A549 treated with CpdA at 1 μM for 4 hours (cell line): Measurements from ENCODE around the gene IMPDH2. TPM values are rescaled to one million over a fixed set of nuclear protein-coding genes. Genes with fewer than 3 reads are reported as not detected.

Experiments
- total RNA-seq: library from RNA; stranded (reverse); fragments of 200-300 nt; extraction: Qiagen RNA extraction; gene quantifications from 5 replicates; pipeline ENCODE4 v1.2.3, GENCODE V29; 2022; ENCODE audit warnings: low read depth

IMPDH2 gene
- total RNA-seq: 154 to 174 TPM (median 168 TPM) in 5 replicates

DNA sequence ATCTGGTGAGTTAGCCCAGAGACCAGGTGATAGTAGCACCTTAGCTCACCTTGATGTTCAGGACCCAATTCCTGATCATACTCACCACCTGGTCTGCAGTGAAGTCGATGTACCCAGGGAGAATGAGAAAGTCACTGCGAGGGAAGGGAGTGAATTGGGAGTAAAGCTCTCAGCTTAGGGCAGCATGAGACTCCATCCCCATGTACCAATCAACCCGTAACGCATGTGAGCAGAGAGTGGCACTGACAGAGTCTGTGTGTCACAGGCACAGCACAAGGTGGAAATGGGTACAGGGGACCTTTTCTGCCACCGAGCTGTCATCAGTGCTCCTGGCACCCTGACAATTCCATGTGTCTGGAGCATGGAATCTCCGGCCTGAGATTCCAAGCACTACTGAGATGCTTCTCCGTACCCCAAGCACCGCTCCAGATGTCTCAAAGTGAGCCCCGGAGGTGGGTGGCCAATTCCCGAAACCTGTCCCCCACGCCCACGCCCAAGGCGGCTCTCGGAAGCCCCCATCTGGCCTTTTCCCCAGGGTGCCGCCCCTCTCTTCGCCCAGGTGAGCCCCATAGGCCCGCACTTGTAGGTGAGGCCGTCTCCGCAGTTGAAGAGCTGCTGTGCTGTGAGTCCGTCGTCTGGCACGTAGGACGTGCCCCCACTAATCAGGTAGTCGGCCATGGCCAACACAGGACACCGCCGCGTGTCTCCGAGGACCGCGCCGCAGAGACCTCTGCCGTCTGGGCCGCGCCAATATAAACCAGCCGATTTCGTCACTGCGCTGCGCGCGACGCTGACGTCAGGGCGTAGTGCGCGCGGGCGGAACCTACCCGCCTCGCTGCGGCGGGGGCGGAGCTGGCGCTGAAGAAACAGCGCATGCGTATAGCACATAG, at the start of gene IMPDH2:
Gene IMPDH2 (minus strand): TSS at position 726 of the 890 bp plus-strand sequence. CDS start 48 bp downstream, at position 678.

DNA sequence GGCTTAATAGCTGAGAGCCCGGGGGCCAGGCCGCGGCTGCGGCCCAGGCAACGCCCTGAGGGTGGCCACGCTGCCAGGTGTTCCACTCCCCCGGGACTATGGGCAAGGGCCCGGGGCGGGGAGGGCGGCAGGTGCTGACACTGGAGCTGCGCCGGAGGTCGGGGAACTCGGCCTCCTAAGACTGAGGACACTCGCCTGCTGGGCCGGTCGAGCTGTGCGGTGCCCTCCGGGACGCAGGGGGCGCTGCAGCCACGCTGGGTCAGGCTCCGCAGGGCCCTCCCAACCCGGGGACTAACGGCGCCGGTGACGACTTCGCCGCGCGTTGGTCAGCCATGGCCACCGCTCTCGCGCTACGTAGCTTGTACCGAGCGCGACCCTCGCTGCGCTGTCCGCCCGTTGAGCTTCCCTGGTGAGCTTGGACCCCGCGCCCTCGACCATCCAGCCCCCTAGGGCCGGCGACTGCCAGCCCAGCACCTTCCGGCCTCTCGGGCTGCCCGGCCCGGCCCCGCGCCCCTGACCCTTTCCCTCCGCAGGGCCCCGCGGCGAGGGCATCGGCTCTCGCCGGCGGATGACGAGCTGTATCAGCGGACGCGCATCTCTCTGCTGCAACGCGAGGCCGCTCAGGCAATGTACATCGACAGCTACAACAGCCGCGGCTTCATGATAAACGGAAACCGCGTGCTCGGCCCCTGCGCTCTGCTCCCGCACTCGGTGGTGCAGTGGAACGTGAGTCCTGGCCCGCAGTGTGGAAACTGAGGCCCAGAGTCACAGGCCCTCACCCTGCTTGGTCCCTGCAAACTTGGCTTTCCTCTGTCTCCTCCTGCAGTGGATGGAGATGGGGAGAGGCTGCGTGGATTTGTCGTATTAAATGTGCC, 7.1 kb downstream of the IMPDH2 start, which contains the start of gene NDUFAF3:
Gene NDUFAF3 (plus strand): TSS at position 309 of the 875 bp plus-strand sequence. CDS start 24 bp downstream, at position 333.

DNA sequence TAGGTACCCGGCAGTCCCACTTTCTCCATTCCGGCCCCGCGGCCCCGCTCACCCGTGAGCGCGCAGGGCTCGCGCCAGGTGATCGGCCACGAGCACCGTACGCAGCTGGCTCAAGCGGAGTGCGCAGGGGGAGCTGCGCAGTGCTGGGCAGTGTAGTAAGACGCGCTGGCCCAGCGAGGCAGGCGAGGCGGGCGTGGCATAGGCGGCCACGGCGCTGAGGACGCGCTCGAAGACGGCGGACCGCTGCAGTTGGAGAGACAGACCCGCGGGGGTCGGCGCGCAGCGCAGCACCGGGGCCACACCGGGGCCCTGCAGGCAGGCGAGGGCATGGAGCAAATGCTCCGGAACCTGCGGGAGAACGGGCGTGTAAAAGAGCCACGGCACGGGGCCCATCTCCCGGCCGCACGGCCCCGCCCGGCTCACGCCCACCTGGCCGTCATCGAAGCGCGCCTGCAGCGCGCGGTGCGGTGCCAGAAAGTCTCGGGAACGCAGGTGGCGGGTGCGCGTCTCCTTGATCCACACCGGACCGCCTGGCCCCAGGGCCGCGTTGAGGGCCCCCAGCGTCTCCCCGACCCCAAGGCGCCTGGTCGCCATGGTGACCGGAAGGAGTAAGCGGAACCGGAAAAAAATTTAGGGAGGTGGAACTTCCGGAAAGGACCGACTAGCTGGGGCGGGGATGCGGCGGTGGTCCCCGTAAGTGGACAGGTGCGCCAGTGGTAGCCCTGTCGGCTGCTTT, 11.1 kb downstream of the IMPDH2 start, which contains the start of gene DALRD3:
Gene DALRD3 (minus strand): TSS at position 610 of the 736 bp plus-strand sequence. CDS start 16 bp downstream, at position 594.

DNA sequence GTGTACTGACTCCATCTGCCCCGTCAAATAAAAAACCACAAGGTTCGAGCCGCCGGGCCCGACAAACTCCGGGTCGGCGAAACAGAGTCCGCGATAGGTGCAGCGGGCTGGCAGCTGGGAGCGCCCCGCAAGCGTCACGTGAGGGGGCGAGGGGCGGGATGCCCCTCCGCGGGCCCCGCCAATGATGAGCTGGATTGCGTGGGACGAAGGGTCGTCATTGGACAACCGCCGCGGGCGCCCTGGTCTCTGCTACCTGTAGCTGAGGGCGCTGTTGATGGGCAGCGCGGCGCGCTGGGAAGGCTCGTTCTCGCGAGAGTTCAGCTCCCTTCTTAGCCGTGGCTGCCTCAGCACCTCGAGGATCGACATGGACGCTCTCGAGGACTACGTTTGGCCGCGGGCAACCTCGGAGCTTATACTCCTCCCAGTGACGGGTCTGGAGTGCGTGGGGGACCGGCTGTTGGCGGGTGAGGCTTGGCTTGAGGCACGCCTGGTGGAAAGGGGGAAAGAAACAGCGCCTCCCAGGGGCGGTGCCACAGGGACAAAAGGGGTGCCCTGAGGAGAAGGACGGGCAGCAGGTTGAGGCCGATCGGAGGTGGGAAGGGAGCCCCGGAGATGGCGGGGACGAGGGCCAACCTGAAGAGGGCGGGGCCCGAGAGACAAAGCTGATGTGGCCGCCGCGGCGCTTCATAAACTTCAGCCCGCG, 22.0 kb downstream of the IMPDH2 start, which contains the start of gene WDR6:
Gene WDR6 (plus strand): TSS at position 324 of the 703 bp plus-strand sequence. CDS start 41 bp downstream, at position 365.

DNA sequence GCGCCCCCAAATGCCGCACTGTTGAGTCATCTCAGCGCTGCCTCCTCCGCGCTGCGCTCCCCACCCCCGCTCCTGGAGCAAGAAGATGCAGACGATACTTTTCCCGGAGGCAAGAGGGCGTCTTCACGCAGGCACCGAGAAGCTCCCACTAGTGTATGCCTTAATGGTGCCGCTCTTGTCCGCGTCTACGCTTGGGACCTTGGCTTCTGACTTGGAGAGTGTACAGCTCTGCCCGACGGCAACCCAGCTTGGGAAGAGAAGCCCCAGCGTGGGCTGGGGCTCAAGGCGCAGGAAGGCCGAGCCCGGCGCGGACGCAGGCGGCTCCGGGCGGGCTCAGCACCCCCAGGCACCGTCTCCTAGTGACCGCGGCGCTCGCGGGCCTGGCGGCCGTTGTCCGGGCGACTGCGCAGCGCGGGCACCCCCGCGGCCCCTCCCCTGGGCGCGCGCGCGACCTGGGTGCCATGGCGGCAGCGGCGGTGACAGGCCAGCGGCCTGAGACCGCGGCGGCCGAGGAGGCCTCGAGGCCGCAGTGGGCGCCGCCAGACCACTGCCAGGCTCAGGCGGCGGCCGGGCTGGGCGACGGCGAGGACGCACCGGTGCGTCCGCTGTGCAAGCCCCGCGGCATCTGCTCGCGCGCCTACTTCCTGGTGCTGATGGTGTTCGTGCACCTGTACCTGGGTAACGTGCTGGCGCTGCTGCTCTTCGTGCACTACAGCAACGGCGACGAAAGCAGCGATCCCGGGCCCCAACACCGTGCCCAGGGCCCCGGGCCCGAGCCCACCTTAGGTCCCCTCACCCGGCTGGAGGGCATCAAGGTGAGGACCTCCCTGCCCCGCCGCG, 39.2 kb downstream of the IMPDH2 start, which contains the start of gene P4HTM:
Gene P4HTM (plus strand): TSS at position 446 of the 840 bp plus-strand sequence. CDS start 16 bp downstream, at position 462.

Other genes with a start within 250 kb of the IMPDH2 start
- gene PRKAR2A, start 181.5 kb downstream of the IMPDH2 start, total RNA-seq: 15.5 to 19.3 TPM (median 17.9 TPM) in 5 replicates
- 9.9 to 11.8 TPM (median 10.8 TPM) in 5 replicates for gene SLC25A20, start 130.5 kb downstream of the IMPDH2 start, total RNA-seq
- gene ARIH2, start 110.6 kb downstream of the IMPDH2 start, total RNA-seq: 58.2 to 64.1 TPM (median 62.6 TPM) in 5 replicates
- gene P4HTM, start 39.2 kb downstream of the IMPDH2 start, total RNA-seq: 11.7 to 19.5 TPM (median 18.6 TPM) in 5 replicates
- gene WDR6, start 22.0 kb downstream of the IMPDH2 start, total RNA-seq: 68.1 to 80.6 TPM (median 71.0 TPM) in 5 replicates
- 16.7 to 25.0 TPM (median 24.7 TPM) in 5 replicates for gene DALRD3, start 10.8 kb downstream of the IMPDH2 start, total RNA-seq
- gene NDUFAF3, start 7.3 kb downstream of the IMPDH2 start, total RNA-seq: 50.1 to 90.6 TPM (median 82.5 TPM) in 5 replicates
- 37.3 to 42.6 TPM (median 38.8 TPM) in 5 replicates for gene QRICH1, start 64.7 kb upstream of the IMPDH2 start, total RNA-seq
- gene QARS1, start 75.4 kb upstream of the IMPDH2 start, total RNA-seq: 124 to 161 TPM (median 149 TPM) in 5 replicates
- gene USP19, start 91.4 kb upstream of the IMPDH2 start, total RNA-seq: 20.0 to 26.9 TPM (median 23.7 TPM) in 5 replicates
- 75.5 to 100.0 TPM (median 84.8 TPM) in 5 replicates for gene LAMB2, start 103.7 kb upstream of the IMPDH2 start, total RNA-seq
- gene CCDC71, start 136.9 kb upstream of the IMPDH2 start, total RNA-seq: 10.1 to 17.1 TPM (median 13.0 TPM) in 5 replicates
- 4.1 to 5.5 TPM (median 4.5 TPM) in 5 replicates for gene KLHDC8B, start 142.2 kb upstream of the IMPDH2 start, total RNA-seq
- gene C3orf62, start 247.8 kb upstream of the IMPDH2 start, total RNA-seq: 1.8 to 2.6 TPM (median 2.3 TPM) in 5 replicates